ENCODE results near the gene KSR1. TPM values are rescaled to one million over a fixed set of nuclear protein-coding genes. Genes with fewer than 3 reads are reported as not detected.
"Not testable (repeated sequence)": the region's sequence is repeated elsewhere in the genome, so short reads cannot be mapped to it uniquely, and the experiment has no call there.

Gene KSR1
- total and polyA plus RNA-seq, 12 donors: 16.0 to 50.4 (median 38.5) TPM

- H3K27me3 ChIP-seq: no peaks in the 10 kb centered on the region
- 75 to 88% (median 83%) methylated on average over 9 of the region's 9 CpGs for WGBS, 4 donors
- intact Hi-C loops (cut with DNase I): no loop called here
- no peaks in the 10 kb centered on the region for H3K36me3 ChIP-seq (replicated peaks in 1 of 2)
- no peak for DNase-seq
- H3K9me3 ChIP-seq (replicated peaks in 1 of 3): no peaks in the 10 kb centered on the region
- TF ChIP-seq POLR2A (IDR thresholded peaks at IDR 0.05) (no peak), CTCF (IDR thresholded peaks at IDR 0.05) (no peak)
- no peak overlapping the region for H3K27ac ChIP-seq
- no peak overlapping the region for H3K4me3 ChIP-seq
- H3K4me1 ChIP-seq (replicated peaks in 1 of 2): no peaks in the 10 kb centered on the region
Observed at GRCh38 chr17:27647765-27648164, 191.5 kb downstream of the KSR1 start.

- H3K4me1 ChIP-seq (replicated peaks in 1 of 2); H3K9me3 ChIP-seq (replicated peaks in 1 of 3); H3K27me3 ChIP-seq; H3K36me3 ChIP-seq (replicated peaks in 1 of 2); H3K4me3 ChIP-seq; intact Hi-C loops (cut with DNase I); H3K27ac ChIP-seq: not testable (repeated sequence)
- DNase-seq: peak in 1 of 7 donors; percentile 33
- WGBS, 4 donors: 14 to 75% (median 72%) methylated on average over 1 to 5 of the region's 5 CpGs
Observed at GRCh38 chr17:27649111-27649571, 192.9 kb downstream of the KSR1 start.

GRCh38 chr17:27649929-27650328 lies 193.7 kb downstream of the KSR1 start:
- peak in 5 of 7 donors; percentile 42 to 69 (median 56) for DNase-seq
- TF ChIP-seq POLR2A (IDR thresholded peaks at IDR 0.05) (no peak), CTCF (IDR thresholded peaks at IDR 0.05) (no peak)
- no peaks in the 10 kb centered on the region for H3K4me1 ChIP-seq (replicated peaks in 1 of 2)
- WGBS, 4 donors: 72 to 87% (median 82%) methylated on average over 9 to 16 of the region's 16 CpGs
- no peak overlapping the region for H3K27ac ChIP-seq
- no peak overlapping the region for H3K4me3 ChIP-seq
- no peaks in the 10 kb centered on the region for H3K36me3 ChIP-seq (replicated peaks in 1 of 2)
- intact Hi-C loops (cut with DNase I): loop anchor here (2.0 to 5.0 kb wide), 3 partner anchors 39 to 107 kb away; no protein-coding TSS in a partner anchor
- no peaks in the 10 kb centered on the region for H3K9me3 ChIP-seq (replicated peaks in 1 of 3)
- H3K27me3 ChIP-seq: no peaks in the 10 kb centered on the region

- no peak for DNase-seq
- 75 to 90% (median 80%) methylated on average over 5 to 11 of the region's 11 CpGs for WGBS, 4 donors
Observed at GRCh38 chr17:27650836-27651235, 194.6 kb downstream of the KSR1 start.

More at GRCh38 chr17:27650836-27651235, 194.6 kb downstream of the KSR1 start:
- intact Hi-C loops (cut with DNase I): loop anchor here (2.0 to 5.0 kb wide), 3 partner anchors 40 to 106 kb away; no protein-coding TSS in a partner anchor
- Histone ChIP-seq H3K9me3 (replicated peaks in 1 of 3) (no peaks in the 10 kb centered on the region), H3K4me3 (no peak overlapping the region), H3K27me3 (no peaks in the 10 kb centered on the region), H3K27ac (no peak overlapping the region), H3K36me3 (replicated peaks in 1 of 2) (no peaks in the 10 kb centered on the region), H3K4me1 (replicated peaks in 1 of 2) (no peaks in the 10 kb centered on the region)
- TF ChIP-seq CTCF (IDR thresholded peaks at IDR 0.05) (no peak), POLR2A (IDR thresholded peaks at IDR 0.05) (no peak)
